Measurements from ENCODE around the gene OAS3.

OAS3 gene

GRCh38 chr12:112942572-112942971, 4.3 kb downstream of the OAS3 start:
- TF ChIP-seq REST (IDR thresholded peaks at IDR 0.05; ENCODE audit: insufficient replicate concordance, low read depth) = no peak
- TF ChIP-seq GABPA (IDR thresholded peaks at IDR 0.05; ENCODE audit: low read depth) = no peak
- no peak for TF ChIP-seq SPI1 (IDR thresholded peaks at IDR 0.05; ENCODE audit: borderline replicate concordance, low read depth)
- DNase-seq (ENCODE audit: low read depth in 1 of 2, low spot score in 1 of 2) = no peak
- H3K4me3 ChIP-seq (replicated peaks; ENCODE audit: insufficient read depth, low read length) = no peak overlapping the region
- no peaks in the 10 kb centered on the region for H3K27me3 ChIP-seq (ENCODE audit: insufficient read depth, poor library complexity, severe bottlenecking)
- H3K27ac ChIP-seq (replicated peaks) = no peak overlapping the region

- no peak for DNase-seq (ENCODE audit: low read depth in 1 of 2, low spot score in 1 of 2)
- TF ChIP-seq GABPA (IDR thresholded peaks at IDR 0.05; ENCODE audit: low read depth) (no peak), CTCF (IDR thresholded peaks at IDR 0.05; ENCODE audit: insufficient read depth, low read length) (no peak), REST (IDR thresholded peaks at IDR 0.05; ENCODE audit: insufficient replicate concordance, low read depth) (no peak), SPI1 (IDR thresholded peaks at IDR 0.05; ENCODE audit: borderline replicate concordance, low read depth) (no peak), POLR2AphosphoS5 (IDR thresholded peaks at IDR 0.05; ENCODE audit: low read depth) (no peak)
- Histone ChIP-seq H3K4me3 (replicated peaks; ENCODE audit: insufficient read depth, low read length) (no peak overlapping the region), H3K27ac (replicated peaks) (no peak overlapping the region), H3K27me3 (ENCODE audit: insufficient read depth, poor library complexity, severe bottlenecking) (no peaks in the 10 kb centered on the region)
Measured at GRCh38 chr12:112944024-112944690, 5.9 kb downstream of the OAS3 start.

- TF ChIP-seq REST (IDR thresholded peaks at IDR 0.05; ENCODE audit: insufficient replicate concordance, low read depth) (no peak), POLR2AphosphoS5 (IDR thresholded peaks at IDR 0.05; ENCODE audit: low read depth) (no peak), CTCF (IDR thresholded peaks at IDR 0.05; ENCODE audit: insufficient read depth, low read length) (no peak)
- H3K27me3 ChIP-seq (ENCODE audit: insufficient read depth, poor library complexity, severe bottlenecking) = no peaks in the 10 kb centered on the region
- no peak for DNase-seq (ENCODE audit: low read depth in 1 of 2, low spot score in 1 of 2)
Measured at GRCh38 chr12:112945515-112945914, 7.2 kb downstream of the OAS3 start.

More at GRCh38 chr12:112945515-112945914, 7.2 kb downstream of the OAS3 start:
- Histone ChIP-seq H3K27ac (replicated peaks) (no peak overlapping the region), H3K4me3 (replicated peaks; ENCODE audit: insufficient read depth, low read length) (no peak overlapping the region)

All from HL-60 (cell line).